ENCODE results near the gene CPNE2.

The CPNE2 gene

GRCh38 chr16:57167538-57167937 lies 75.2 kb downstream of the CPNE2 start:
- in situ Hi-C loops (cut with HindIII; ENCODE audit: low pct_ligation_motif_present, low sequenced_read_pairs) = no loop called here
- no peak for DNase-seq
- Histone ChIP-seq H3K27me3 (replicated peaks) (no peaks in the 10 kb centered on the region), H3K36me3 (replicated peaks) (peaks cover 36% of the 10 kb centered on the region), H3K4me3 (ENCODE audit: low read depth, low read length) (no peak overlapping the region), H3K27ac (no peak overlapping the region)
- no peak for TF ChIP-seq CTCF (IDR thresholded peaks at IDR 0.05; ENCODE audit: low read depth, low read length, missing control alignments)

- TF ChIP-seq CTCF (IDR thresholded peaks at IDR 0.05; ENCODE audit: low read depth, low read length, missing control alignments) = peak; percentile 59
- Histone ChIP-seq H3K36me3 (replicated peaks) (peaks cover 39% of the 10 kb centered on the region), H3K27ac (no peak overlapping the region), H3K4me3 (ENCODE audit: low read depth, low read length) (no peak overlapping the region), H3K27me3 (replicated peaks) (no peaks in the 10 kb centered on the region)
- in situ Hi-C loops (cut with HindIII; ENCODE audit: low pct_ligation_motif_present, low sequenced_read_pairs) = no loop called here
- DNase-seq = peak; percentile 57
These were observed 75.6 kb downstream of the CPNE2 start for GRCh38 chr16:57167953-57168352.

GRCh38 chr16:57169327-57169726 lies 76.9 kb downstream of the CPNE2 start:
- H3K27ac ChIP-seq = no peak overlapping the region
- no peak for TF ChIP-seq CTCF (IDR thresholded peaks at IDR 0.05; ENCODE audit: low read depth, low read length, missing control alignments)
- H3K4me3 ChIP-seq (ENCODE audit: low read depth, low read length) = no peak overlapping the region
- no peak for DNase-seq
- H3K27me3 ChIP-seq (replicated peaks) = no peaks in the 10 kb centered on the region
- in situ Hi-C loops (cut with HindIII; ENCODE audit: low pct_ligation_motif_present, low sequenced_read_pairs) = no loop called here
- peaks cover 35% of the 10 kb centered on the region for H3K36me3 ChIP-seq (replicated peaks)

- no peak overlapping the region for H3K27ac ChIP-seq
- TF ChIP-seq CTCF (IDR thresholded peaks at IDR 0.05; ENCODE audit: low read depth, low read length, missing control alignments) = no peak
- H3K4me3 ChIP-seq (ENCODE audit: low read depth, low read length) = no peak overlapping the region
- in situ Hi-C loops (cut with HindIII; ENCODE audit: low pct_ligation_motif_present, low sequenced_read_pairs) = no loop called here
- H3K36me3 ChIP-seq (replicated peaks) = peaks cover 20% of the 10 kb centered on the region
- DNase-seq = no peak
- no peaks in the 10 kb centered on the region for H3K27me3 ChIP-seq (replicated peaks)
These were observed 80.4 kb downstream of the CPNE2 start for GRCh38 chr16:57172721-57173290.

- DNase-seq = no peak
- Histone ChIP-seq H3K27ac (no peak overlapping the region), H3K4me3 (ENCODE audit: low read depth, low read length) (no peak overlapping the region), H3K36me3 (replicated peaks) (peaks cover 17% of the 10 kb centered on the region), H3K27me3 (replicated peaks) (no peaks in the 10 kb centered on the region)
- TF ChIP-seq CTCF (IDR thresholded peaks at IDR 0.05; ENCODE audit: low read depth, low read length, missing control alignments) = no peak
- in situ Hi-C loops (cut with HindIII; ENCODE audit: low pct_ligation_motif_present, low sequenced_read_pairs) = no loop called here
These were observed 83.5 kb downstream of the CPNE2 start for GRCh38 chr16:57175896-57176295.

GRCh38 chr16:57178196-57178595 lies 85.8 kb downstream of the CPNE2 start:
- in situ Hi-C loops (cut with HindIII; ENCODE audit: low pct_ligation_motif_present, low sequenced_read_pairs) = no loop called here
- Histone ChIP-seq H3K27ac (no peak overlapping the region), H3K27me3 (replicated peaks) (no peaks in the 10 kb centered on the region), H3K36me3 (replicated peaks) (peaks cover 2% of the 10 kb centered on the region), H3K4me3 (ENCODE audit: low read depth, low read length) (no peak overlapping the region)
- DNase-seq = no peak
- no peak for TF ChIP-seq CTCF (IDR thresholded peaks at IDR 0.05; ENCODE audit: low read depth, low read length, missing control alignments)

Data from brain microvascular endothelial cell (primary cell).